ENCODE measurements around the gene ALPL. TPM values are rescaled to one million over a fixed set of nuclear protein-coding genes. Genes with fewer than 3 reads are reported as not detected.

The ALPL gene
- polyA plus RNA-seq, 1 donor from 2014 or later: 0.42 TPM

DNA sequence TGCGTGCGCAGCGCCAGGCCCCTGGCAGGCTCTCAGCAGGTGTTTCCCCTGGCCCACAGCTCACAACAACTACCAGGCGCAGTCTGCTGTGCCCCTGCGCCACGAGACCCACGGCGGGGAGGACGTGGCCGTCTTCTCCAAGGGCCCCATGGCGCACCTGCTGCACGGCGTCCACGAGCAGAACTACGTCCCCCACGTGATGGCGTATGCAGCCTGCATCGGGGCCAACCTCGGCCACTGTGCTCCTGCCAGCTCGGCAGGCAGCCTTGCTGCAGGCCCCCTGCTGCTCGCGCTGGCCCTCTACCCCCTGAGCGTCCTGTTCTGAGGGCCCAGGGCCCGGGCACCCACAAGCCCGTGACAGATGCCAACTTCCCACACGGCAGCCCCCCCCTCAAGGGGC is 68.1 kb downstream of the ALPL start:
- Histone ChIP-seq H3K4me2 (ENCODE audit: low read length) (no peak overlapping the region), H3K27ac (ENCODE audit: low read length) (no peak overlapping the region), H3K36me3 (ENCODE audit: insufficient read depth, low read length) (no peaks in the 10 kb centered on the region), H3K4me3 (ENCODE audit: low read length) (no peak overlapping the region), H2AFZ (ENCODE audit: low read depth, low read length) (no peak overlapping the region), H3K9ac (ENCODE audit: low read length) (no peak overlapping the region), H3K9me2 (ENCODE audit: insufficient read depth, low read length) (no peaks in the 10 kb centered on the region), H3K9me3 (ENCODE audit: low read length) (no peaks in the 10 kb centered on the region), H3F3A (ENCODE audit: insufficient read depth, low read length, poor library complexity, severe bottlenecking) (no peaks in the 10 kb centered on the region), H3K27me3 (ENCODE audit: insufficient read depth, low read depth, low read length) (no peaks in the 10 kb centered on the region), H4K20me1 (ENCODE audit: insufficient read depth) (no peaks in the 10 kb centered on the region), H3K79me2 (replicated peaks; ENCODE audit: insufficient read depth, low read length) (no peaks in the 10 kb centered on the region)
- TF ChIP-seq MXI1 (conservative IDR thresholded peaks at IDR 0.05; ENCODE audit: poor library complexity, severe bottlenecking): no peak
- TF ChIP-seq EP300 (conservative IDR thresholded peaks at IDR 0.05; ENCODE audit: poor library complexity, severe bottlenecking): no peak
- TF ChIP-seq, protein P1, sequence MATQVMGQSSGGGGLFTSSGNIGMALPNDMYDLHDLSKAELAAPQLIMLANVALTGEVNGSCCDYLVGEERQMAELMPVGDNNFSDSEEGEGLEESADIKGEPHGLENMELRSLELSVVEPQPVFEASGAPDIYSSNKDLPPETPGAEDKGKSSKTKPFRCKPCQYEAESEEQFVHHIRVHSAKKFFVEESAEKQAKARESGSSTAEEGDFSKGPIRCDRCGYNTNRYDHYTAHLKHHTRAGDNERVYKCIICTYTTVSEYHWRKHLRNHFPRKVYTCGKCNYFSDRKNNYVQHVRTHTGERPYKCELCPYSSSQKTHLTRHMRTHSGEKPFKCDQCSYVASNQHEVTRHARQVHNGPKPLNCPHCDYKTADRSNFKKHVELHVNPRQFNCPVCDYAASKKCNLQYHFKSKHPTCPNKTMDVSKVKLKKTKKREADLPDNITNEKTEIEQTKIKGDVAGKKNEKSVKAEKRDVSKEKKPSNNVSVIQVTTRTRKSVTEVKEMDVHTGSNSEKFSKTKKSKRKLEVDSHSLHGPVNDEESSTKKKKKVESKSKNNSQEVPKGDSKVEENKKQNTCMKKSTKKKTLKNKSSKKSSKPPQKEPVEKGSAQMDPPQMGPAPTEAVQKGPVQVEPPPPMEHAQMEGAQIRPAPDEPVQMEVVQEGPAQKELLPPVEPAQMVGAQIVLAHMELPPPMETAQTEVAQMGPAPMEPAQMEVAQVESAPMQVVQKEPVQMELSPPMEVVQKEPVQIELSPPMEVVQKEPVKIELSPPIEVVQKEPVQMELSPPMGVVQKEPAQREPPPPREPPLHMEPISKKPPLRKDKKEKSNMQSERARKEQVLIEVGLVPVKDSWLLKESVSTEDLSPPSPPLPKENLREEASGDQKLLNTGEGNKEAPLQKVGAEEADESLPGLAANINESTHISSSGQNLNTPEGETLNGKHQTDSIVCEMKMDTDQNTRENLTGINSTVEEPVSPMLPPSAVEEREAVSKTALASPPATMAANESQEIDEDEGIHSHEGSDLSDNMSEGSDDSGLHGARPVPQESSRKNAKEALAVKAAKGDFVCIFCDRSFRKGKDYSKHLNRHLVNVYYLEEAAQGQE (IDR thresholded peaks at IDR 0.05; ENCODE audit: borderline replicate concordance): no peak
- no peak for TF ChIP-seq RAD21 (conservative IDR thresholded peaks at IDR 0.05)
- no peak for TF ChIP-seq SMC3 (conservative IDR thresholded peaks at IDR 0.05; ENCODE audit: poor library complexity)
- TF ChIP-seq, protein P2, sequence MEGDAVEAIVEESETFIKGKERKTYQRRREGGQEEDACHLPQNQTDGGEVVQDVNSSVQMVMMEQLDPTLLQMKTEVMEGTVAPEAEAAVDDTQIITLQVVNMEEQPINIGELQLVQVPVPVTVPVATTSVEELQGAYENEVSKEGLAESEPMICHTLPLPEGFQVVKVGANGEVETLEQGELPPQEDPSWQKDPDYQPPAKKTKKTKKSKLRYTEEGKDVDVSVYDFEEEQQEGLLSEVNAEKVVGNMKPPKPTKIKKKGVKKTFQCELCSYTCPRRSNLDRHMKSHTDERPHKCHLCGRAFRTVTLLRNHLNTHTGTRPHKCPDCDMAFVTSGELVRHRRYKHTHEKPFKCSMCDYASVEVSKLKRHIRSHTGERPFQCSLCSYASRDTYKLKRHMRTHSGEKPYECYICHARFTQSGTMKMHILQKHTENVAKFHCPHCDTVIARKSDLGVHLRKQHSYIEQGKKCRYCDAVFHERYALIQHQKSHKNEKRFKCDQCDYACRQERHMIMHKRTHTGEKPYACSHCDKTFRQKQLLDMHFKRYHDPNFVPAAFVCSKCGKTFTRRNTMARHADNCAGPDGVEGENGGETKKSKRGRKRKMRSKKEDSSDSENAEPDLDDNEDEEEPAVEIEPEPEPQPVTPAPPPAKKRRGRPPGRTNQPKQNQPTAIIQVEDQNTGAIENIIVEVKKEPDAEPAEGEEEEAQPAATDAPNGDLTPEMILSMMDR (IDR thresholded peaks at IDR 0.05; ENCODE audit: poor library complexity, severe bottlenecking): no peak
- no peak for TF ChIP-seq EZH2 (IDR thresholded peaks at IDR 0.05; ENCODE audit: borderline replicate concordance, insufficient read depth, low read length, poor library complexity, severe bottlenecking)
- TF ChIP-seq POLR2AphosphoS5 (IDR thresholded peaks at IDR 0.05): no peak
- no peak for TF ChIP-seq TAF1 (IDR thresholded peaks at IDR 0.05; ENCODE audit: low read depth)

DNA sequence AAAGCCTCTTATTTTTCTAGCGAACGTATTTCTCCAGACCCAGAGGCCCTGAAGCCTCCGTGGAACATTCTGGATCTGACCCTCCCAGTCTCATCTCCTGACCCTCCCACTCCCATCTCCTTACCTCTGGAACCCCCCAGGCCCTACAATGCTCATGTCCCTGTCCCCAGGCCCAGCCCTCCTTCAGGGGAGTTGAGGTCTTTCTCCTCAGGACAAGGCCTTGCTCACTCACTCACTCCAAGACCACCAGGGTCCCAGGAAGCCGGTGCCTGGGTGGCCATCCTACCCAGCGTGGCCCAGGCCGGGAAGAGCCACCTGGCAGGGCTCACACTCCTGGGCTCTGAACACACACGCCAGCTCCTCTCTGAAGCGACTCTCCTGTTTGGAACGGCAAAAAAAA is 68.7 kb downstream of the ALPL start:
- Histone ChIP-seq H3K27me3 (ENCODE audit: insufficient read depth, low read depth, low read length) (no peaks in the 10 kb centered on the region), H3K27ac (ENCODE audit: low read length) (no peak overlapping the region), H3F3A (ENCODE audit: insufficient read depth, low read length, poor library complexity, severe bottlenecking) (no peaks in the 10 kb centered on the region), H3K4me2 (ENCODE audit: low read length) (no peak overlapping the region), H2AFZ (ENCODE audit: low read depth, low read length) (no peak overlapping the region), H3K9me2 (ENCODE audit: insufficient read depth, low read length) (no peaks in the 10 kb centered on the region), H3K9me3 (ENCODE audit: low read length) (no peaks in the 10 kb centered on the region), H3K9ac (ENCODE audit: low read length) (no peak overlapping the region), H4K20me1 (ENCODE audit: insufficient read depth) (no peaks in the 10 kb centered on the region), H3K36me3 (ENCODE audit: insufficient read depth, low read length) (no peaks in the 10 kb centered on the region), H3K4me3 (ENCODE audit: low read length) (no peak overlapping the region), H3K79me2 (replicated peaks; ENCODE audit: insufficient read depth, low read length) (no peaks in the 10 kb centered on the region)
- no peak for TF ChIP-seq MXI1 (conservative IDR thresholded peaks at IDR 0.05; ENCODE audit: poor library complexity, severe bottlenecking)
- no peak for TF ChIP-seq RAD21 (conservative IDR thresholded peaks at IDR 0.05)
- no peak for TF ChIP-seq POLR2AphosphoS5 (IDR thresholded peaks at IDR 0.05)
- TF ChIP-seq, protein P1 (IDR thresholded peaks at IDR 0.05; ENCODE audit: borderline replicate concordance): no peak
- TF ChIP-seq SMC3 (conservative IDR thresholded peaks at IDR 0.05; ENCODE audit: poor library complexity): no peak
- TF ChIP-seq TAF1 (IDR thresholded peaks at IDR 0.05; ENCODE audit: low read depth): no peak
- TF ChIP-seq, protein P2 (IDR thresholded peaks at IDR 0.05; ENCODE audit: poor library complexity, severe bottlenecking): no peak
- no peak for TF ChIP-seq EP300 (conservative IDR thresholded peaks at IDR 0.05; ENCODE audit: poor library complexity, severe bottlenecking)
- no peak for TF ChIP-seq EZH2 (IDR thresholded peaks at IDR 0.05; ENCODE audit: borderline replicate concordance, insufficient read depth, low read length, poor library complexity, severe bottlenecking)

Measured in neural cell (in vitro differentiated cells).